AG04450 (cell line): Measurements from ENCODE around the gene PLBD1. TPM values are rescaled to one million over a fixed set of nuclear protein-coding genes. Genes with fewer than 3 reads are reported as not detected.

Source experiments
- CTCF ChIA-PET: fragments of 300-600, 350-600 bp; formaldehyde crosslinking; extraction: SDS; loops from one replicate; lab custom pipeline; 2022; ENCODE audit warnings: antibody characterized with exemption, inconsistent platforms; lab: Charles Lee
- POLR2A ChIA-PET: fragments of 350-600 bp; formaldehyde crosslinking; extraction: SDS; loops from one replicate; lab custom pipeline; 2021; ENCODE audit warnings: antibody characterized with exemption, inconsistent platforms; lab: Yijun Ruan, JAX
- DNase-seq: peaks from one replicate; pipeline ENCODE4 v3.0.0-alpha.2; 2011; ENCODE audit warnings: low read depth, low spot score
- H3K27ac ChIP-seq: one replicate; pipeline ENCODE4 v1.5.1; 2012; ENCODE audit warnings: low read depth, low read length, control low read depth
- H3K27me3 ChIP-seq: one replicate; pipeline ENCODE4 v1.6.0; 2012; ENCODE audit warnings: low read length; ENCODE audit not compliant: control insufficient read depth, insufficient read depth
- H3K4me3 ChIP-seq: 2 replicates; pipeline ENCODE4 v1.5.1; 2011; ENCODE audit warnings: mild to moderate bottlenecking, low read depth, low read length, control low read depth
- H3K9me3 ChIP-seq: 2 replicates; pipeline ENCODE4 v1.5.1; 2012; ENCODE audit warnings: low read length; ENCODE audit not compliant: control insufficient read depth, insufficient read depth
- CTCF ChIP-seq: IDR thresholded peaks from 2 replicates; pipeline ENCODE4 v1.5.1; 2011; ENCODE audit warnings: low read depth, low read length, control low read depth, inconsistent platforms
- polyA plus RNA-seq: library from polyadenylated mRNA; depleted of rRNA; stranded (reverse); fragments of >200 nt; gene quantifications from 2 replicates; pipeline ENCODE4 v1.2.3, GENCODE V29; 2011

The PLBD1 gene
- polyA plus RNA-seq, 1 experiment, result 0.37 TPM

GRCh38 chr12:14548609-14549008 is 19.1 kb downstream of the PLBD1 start:
- ChIA-PET POLR2A (no interaction called here), CTCF (no interaction called here)
- Histone ChIP-seq H3K9me3 (no peaks in the 10 kb centered on the region; the same call in 1 of the 2 replicates), H3K4me3 (no peak overlapping the region), H3K27me3 (no peaks in the 10 kb centered on the region), H3K27ac (no peak overlapping the region)
- no peak for DNase-seq
- TF ChIP-seq CTCF, result no peak

- ChIA-PET POLR2A (no interaction called here), CTCF (interaction anchor here (1.0 kb wide), 1 partner anchor 309 kb away, joined by 3 read pairs; no protein-coding TSS in a partner anchor)
- Histone ChIP-seq H3K9me3 (no peaks in the 10 kb centered on the region; the same call in 1 of the 2 replicates), H3K27me3 (no peaks in the 10 kb centered on the region), H3K4me3 (no peak overlapping the region), H3K27ac (no peak overlapping the region)
- DNase-seq, result no peak
- TF ChIP-seq CTCF, result no peak
Measured at GRCh38 chr12:14547571-14547970, 20.1 kb downstream of the PLBD1 start.

- no peak overlapping the region for H3K27ac ChIP-seq
- no peak for DNase-seq
- H3K9me3 ChIP-seq, result no peaks in the 10 kb centered on the region; the same call in 1 of the 2 replicates
- no peak overlapping the region for H3K4me3 ChIP-seq
- no peaks in the 10 kb centered on the region for H3K27me3 ChIP-seq
- POLR2A ChIA-PET, result no interaction called here
- TF ChIP-seq CTCF, result no peak
- CTCF ChIA-PET, result no interaction called here
Measured at GRCh38 chr12:14545144-14546124, 22.2 kb downstream of the PLBD1 start.

- POLR2A ChIA-PET, result no interaction called here
- H3K4me3 ChIP-seq, result no peak overlapping the region
- no peaks in the 10 kb centered on the region for H3K27me3 ChIP-seq
- TF ChIP-seq CTCF, result no peak
- CTCF ChIA-PET, result no interaction called here
- DNase-seq, result no peak
- no peak overlapping the region for H3K27ac ChIP-seq
- no peaks in the 10 kb centered on the region for H3K9me3 ChIP-seq
Measured at GRCh38 chr12:14540801-14541462, 26.8 kb downstream of the PLBD1 start.

GRCh38 chr12:14537088-14537487 is 30.6 kb downstream of the PLBD1 start:
- no peak for DNase-seq
- no peak for TF ChIP-seq CTCF
- no peak overlapping the region for H3K4me3 ChIP-seq
- ChIA-PET POLR2A (no interaction called here), CTCF (no interaction called here)
- peaks cover 2% of the 10 kb centered on the region for H3K27me3 ChIP-seq
- H3K9me3 ChIP-seq, result no peaks in the 10 kb centered on the region
- no peak overlapping the region for H3K27ac ChIP-seq
